Parathyroid adenoma (tissue), 2 donors: ENCODE measurements around the gene BCO1.

ENCODE experiments used
- H2AFZ ChIP-seq: fragments of 300-600 bp; sonication (generic); one replicate; pipeline ENCODE4 v1.7.0; 2017; ENCODE audit warnings: antibody characterized with exemption, mild to moderate bottlenecking
- H3K27ac ChIP-seq: fragments of 300-600 bp; sonication (generic); one replicate; pipeline ENCODE4 v1.7.0; 2017
- H3K27me3 ChIP-seq: fragments of 300-600 bp; sonication (generic); one replicate; pipeline ENCODE4 v1.7.0; 2017; ENCODE audit warnings: low read length; ENCODE audit not compliant: control insufficient read depth, insufficient read depth
- H3K36me3 ChIP-seq: fragments of 300-600 bp; sonication (generic); one replicate; pipeline ENCODE4 v1.7.0; 2017; ENCODE audit warnings: low read length; ENCODE audit not compliant: control insufficient read depth, insufficient read depth
- H3K4me1 ChIP-seq: fragments of 300-600 bp; sonication (generic); one replicate; pipeline ENCODE4 v1.7.0; 2017; ENCODE audit warnings: control low read depth
- H3K4me2 ChIP-seq: fragments of 300-600 bp; sonication (generic); one replicate; pipeline ENCODE4 v1.7.0; 2017; ENCODE audit warnings: low read length
- H3K4me3 ChIP-seq: fragments of 300-600 bp; sonication (generic); one replicate; pipeline ENCODE4 v1.7.0; 2017; ENCODE audit warnings: low read depth, low read length
- H3K79me2 ChIP-seq: fragments of 300-600 bp; sonication (generic); one replicate; pipeline ENCODE4 v1.7.0; 2017; ENCODE audit warnings: control low read depth
- H3K9ac ChIP-seq: fragments of 300-600 bp; sonication (generic); one replicate; pipeline ENCODE4 v1.7.0; 2017; ENCODE audit warnings: mild to moderate bottlenecking
- H3K9me3 ChIP-seq: fragments of 300-600 bp; sonication (generic); one replicate; pipeline ENCODE4 v1.7.0; 2017; ENCODE audit warnings: low read length; ENCODE audit not compliant: control insufficient read depth
- TF ChIP-seq, protein P1 (sequence below): fragments of 300-600 bp; sonication (generic); IDR thresholded peaks from one replicate; pipeline ENCODE4 v1.7.0; 2017; ENCODE audit warnings: antibody characterized with exemption, mild to moderate bottlenecking
- donor health status: primary hyperparathyroidism.

Gene BCO1

DNA sequence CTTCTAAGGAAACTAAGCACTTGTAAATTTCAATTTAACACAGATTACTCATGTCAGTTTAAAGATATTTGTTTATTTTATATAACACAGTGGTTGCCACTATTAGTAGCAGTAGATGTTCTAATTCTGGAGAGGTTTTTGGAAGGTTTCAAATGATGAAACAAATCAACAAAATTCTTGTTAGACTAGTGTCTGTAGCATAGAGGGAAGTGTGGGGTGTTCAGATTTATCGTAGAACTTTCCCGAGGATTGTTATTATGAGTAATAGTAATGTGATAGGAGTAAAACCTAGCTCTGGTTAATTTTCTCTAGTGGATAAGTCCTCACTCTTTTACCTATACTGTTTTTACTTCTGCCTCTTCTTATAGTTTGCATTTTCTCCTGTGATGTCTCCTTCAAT, 82.5 kb downstream of the BCO1 start:
- no peak overlapping the region for H3K27ac ChIP-seq
- peaks cover under 1% of the 10 kb centered on the region for H3K4me1 ChIP-seq

DNA sequence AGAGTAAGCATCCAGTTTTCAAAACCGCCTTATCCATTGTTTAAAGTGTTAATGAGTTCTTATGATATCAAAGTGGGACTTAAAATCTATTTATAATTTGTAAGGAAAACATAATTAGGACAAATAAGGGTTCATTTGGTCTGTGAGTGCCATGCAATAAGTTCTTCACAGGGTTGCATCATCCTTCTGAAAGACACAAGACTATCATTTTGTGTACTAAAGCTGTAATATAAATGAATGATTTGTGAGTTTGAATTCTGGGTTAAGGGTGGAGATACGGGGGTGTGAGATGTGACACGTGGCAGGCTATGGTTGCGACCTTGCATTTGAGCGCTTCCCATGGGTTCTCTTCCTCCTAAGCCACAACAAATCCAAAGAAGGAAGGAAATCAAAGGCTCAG, 83.0 kb downstream of the BCO1 start:
- no peak overlapping the region for H3K4me3 ChIP-seq
- TF ChIP-seq, protein P1, sequence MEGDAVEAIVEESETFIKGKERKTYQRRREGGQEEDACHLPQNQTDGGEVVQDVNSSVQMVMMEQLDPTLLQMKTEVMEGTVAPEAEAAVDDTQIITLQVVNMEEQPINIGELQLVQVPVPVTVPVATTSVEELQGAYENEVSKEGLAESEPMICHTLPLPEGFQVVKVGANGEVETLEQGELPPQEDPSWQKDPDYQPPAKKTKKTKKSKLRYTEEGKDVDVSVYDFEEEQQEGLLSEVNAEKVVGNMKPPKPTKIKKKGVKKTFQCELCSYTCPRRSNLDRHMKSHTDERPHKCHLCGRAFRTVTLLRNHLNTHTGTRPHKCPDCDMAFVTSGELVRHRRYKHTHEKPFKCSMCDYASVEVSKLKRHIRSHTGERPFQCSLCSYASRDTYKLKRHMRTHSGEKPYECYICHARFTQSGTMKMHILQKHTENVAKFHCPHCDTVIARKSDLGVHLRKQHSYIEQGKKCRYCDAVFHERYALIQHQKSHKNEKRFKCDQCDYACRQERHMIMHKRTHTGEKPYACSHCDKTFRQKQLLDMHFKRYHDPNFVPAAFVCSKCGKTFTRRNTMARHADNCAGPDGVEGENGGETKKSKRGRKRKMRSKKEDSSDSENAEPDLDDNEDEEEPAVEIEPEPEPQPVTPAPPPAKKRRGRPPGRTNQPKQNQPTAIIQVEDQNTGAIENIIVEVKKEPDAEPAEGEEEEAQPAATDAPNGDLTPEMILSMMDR, result no peak
- peaks cover 33% of the 10 kb centered on the region for H3K79me2 ChIP-seq
- no peak overlapping the region for H3K27ac ChIP-seq
- H3K36me3 ChIP-seq, result no peaks in the 10 kb centered on the region
- no peak overlapping the region for H2AFZ ChIP-seq
- H3K4me2 ChIP-seq, result no peak overlapping the region
- no peaks in the 10 kb centered on the region for H3K27me3 ChIP-seq
- no peak overlapping the region for H3K9ac ChIP-seq
- H3K4me1 ChIP-seq, result no peaks in the 10 kb centered on the region
- H3K9me3 ChIP-seq, result no peaks in the 10 kb centered on the region

More for the DNA sequence above, 82.5 kb downstream of the BCO1 start:
- H3K27me3 ChIP-seq, result no peaks in the 10 kb centered on the region
- H3K36me3 ChIP-seq, result no peaks in the 10 kb centered on the region
- peaks cover 34% of the 10 kb centered on the region for H3K79me2 ChIP-seq
- H3K4me2 ChIP-seq, result no peak overlapping the region
- TF ChIP-seq, protein P1, result no peak
- no peak overlapping the region for H2AFZ ChIP-seq
- H3K4me3 ChIP-seq, result no peak overlapping the region
- no peak overlapping the region for H3K9ac ChIP-seq
- H3K9me3 ChIP-seq, result no peaks in the 10 kb centered on the region

DNA sequence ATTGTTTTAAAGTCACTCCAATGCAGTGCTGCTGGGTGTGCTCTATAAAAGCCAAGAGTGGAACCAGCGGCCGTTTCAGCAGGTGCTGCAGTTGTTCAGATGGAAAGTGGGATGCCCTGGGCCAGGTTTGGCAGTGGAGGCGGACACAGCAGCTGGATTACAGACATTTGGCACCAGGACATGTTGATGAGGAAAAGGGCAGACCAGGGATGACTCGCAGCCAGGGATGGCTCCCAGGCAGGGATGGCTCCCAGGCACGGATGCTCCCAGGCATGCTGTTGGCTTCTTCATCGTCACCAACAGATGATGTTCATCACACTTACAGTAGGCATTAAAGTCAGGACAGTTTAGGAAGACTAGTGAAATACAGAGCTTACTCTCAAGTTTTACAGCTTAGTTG, 86.3 kb downstream of the BCO1 start:
- H2AFZ ChIP-seq, result no peak overlapping the region
- no peak overlapping the region for H3K4me2 ChIP-seq
- peaks cover 13% of the 10 kb centered on the region for H3K79me2 ChIP-seq
- H3K4me1 ChIP-seq, result no peaks in the 10 kb centered on the region
- H3K9me3 ChIP-seq, result no peaks in the 10 kb centered on the region
- no peak overlapping the region for H3K9ac ChIP-seq
- no peaks in the 10 kb centered on the region for H3K36me3 ChIP-seq
- no peak overlapping the region for H3K27ac ChIP-seq
- TF ChIP-seq, protein P1, result no peak
- H3K4me3 ChIP-seq, result no peak overlapping the region
- no peaks in the 10 kb centered on the region for H3K27me3 ChIP-seq

DNA sequence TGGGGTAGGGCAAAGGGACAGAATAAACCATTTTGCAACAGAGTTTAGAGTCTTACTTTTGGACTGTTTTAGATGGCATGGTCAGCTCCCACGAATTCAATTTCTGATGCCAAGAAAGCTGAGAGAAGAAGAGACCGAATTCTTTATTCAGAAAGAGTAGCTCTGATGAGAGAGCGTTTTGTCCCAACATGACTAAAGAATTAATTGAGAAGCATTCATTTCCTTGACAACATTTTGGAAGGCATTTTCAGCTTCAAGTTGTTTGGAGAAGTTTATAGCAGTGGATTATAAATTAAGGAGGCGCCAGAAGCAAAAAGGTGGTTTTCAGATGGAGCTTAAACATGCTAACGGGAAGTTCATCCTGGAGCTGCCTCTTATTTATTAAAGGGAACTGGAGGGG, 88.5 kb downstream of the BCO1 start:
- H3K79me2 ChIP-seq, result peaks cover 20% of the 10 kb centered on the region
- H3K27me3 ChIP-seq, result no peaks in the 10 kb centered on the region
- H3K27ac ChIP-seq, result no peak overlapping the region
- no peak overlapping the region for H3K9ac ChIP-seq
- H3K36me3 ChIP-seq, result no peaks in the 10 kb centered on the region
- no peak overlapping the region for H2AFZ ChIP-seq
- no peak overlapping the region for H3K4me3 ChIP-seq
- H3K4me2 ChIP-seq, result no peak overlapping the region
- H3K9me3 ChIP-seq, result no peaks in the 10 kb centered on the region
- no peaks in the 10 kb centered on the region for H3K4me1 ChIP-seq
- TF ChIP-seq, protein P1, result no peak

DNA sequence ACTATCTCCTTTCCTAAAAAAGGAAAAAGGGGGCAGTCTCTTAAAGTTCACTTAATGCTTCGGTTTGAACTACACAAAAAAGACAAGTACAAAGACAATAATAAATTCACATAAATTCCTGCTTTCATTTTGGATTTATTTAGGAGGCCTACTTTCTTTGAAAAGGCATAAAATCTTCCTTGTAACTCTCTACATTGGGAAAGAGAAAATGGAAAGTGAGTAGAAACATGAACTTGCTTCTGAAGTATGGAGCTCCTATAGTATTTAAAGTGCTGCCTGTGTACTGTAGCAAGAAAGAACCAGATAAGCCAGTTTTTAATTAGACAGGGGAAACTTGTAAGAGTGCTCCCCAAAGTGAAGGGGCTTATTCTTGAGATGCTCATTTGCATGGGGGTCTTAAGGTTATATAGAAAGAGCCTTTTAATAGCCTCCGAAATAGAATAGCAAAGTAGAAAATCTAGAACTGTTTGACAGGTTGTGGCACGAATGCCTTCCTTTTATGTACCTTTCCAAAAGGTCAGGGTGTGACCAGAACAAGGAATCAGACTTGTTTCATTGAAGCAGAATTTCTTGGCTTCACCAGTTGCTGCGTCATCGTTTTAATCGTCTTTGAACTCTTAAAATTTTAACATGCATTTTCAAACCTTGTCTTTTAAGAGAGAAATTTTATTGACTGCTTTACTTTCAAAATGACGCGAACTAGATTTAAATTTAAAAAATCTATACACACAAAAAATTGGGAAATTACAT, 89.1 kb downstream of the BCO1 start:
- Histone ChIP-seq H3K27me3 (no peaks in the 10 kb centered on the region), H3K4me2 (no peak overlapping the region), H3K9ac (no peak overlapping the region), H3K4me3 (no peak overlapping the region), H3K36me3 (no peaks in the 10 kb centered on the region), H3K27ac (no peak overlapping the region), H3K4me1 (no peaks in the 10 kb centered on the region), H3K79me2 (peaks cover 26% of the 10 kb centered on the region), H3K9me3 (no peaks in the 10 kb centered on the region), H2AFZ (no peak overlapping the region)
- TF ChIP-seq, protein P1, result no peak
